HT-29 (cell line): ENCODE data around the gene LGR4. TPM values are rescaled to one million over a fixed set of nuclear protein-coding genes. Genes with fewer than 3 reads are reported as not detected.

ENCODE experiments used
- DNase-seq: peaks from one replicate; pipeline ENCODE4 v3.0.0-alpha.2; 2015; ENCODE audit warnings: low spot score
- total RNA-seq: library from RNA; depleted of rRNA; stranded (reverse); fragments of >200 nt; shearing (Covaris generic); gene quantifications from 2 replicates; pipeline ENCODE4 v1.2.3, GENCODE V29; 2014

LGR4 gene
- total RNA-seq, 1 experiment from 2014 or later: 41.7 TPM

DNA sequence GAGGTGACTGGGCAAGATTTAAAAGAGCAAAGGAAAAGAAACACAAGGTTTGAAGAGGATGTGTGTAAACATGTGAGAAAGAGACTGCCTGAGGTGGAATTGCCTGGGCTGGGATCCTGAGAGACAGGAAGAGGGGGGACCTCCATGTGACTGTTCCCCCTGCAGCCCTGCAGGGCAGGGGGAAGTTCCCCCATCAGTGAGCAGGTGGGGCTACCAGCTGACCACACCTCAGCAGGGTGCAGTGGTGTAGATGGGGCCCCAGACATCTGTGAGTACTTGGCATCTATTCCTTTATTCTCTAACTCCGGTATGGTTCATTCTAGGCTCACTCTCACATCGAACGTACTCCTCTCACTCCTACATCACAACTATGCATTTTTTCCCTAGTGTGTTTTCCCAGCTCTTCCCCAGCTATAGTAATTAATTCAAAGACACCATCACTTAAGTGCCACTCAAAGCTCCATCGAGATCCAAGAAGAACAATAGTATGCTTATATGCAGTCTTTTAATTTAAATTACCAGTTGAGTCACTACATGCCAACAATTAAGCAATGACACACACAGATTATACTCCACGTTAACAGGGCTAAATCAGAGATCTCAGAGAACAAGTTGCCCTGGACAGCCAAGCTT, 42.7 kb downstream of the LGR4 start:
- no peak for DNase-seq

DNA sequence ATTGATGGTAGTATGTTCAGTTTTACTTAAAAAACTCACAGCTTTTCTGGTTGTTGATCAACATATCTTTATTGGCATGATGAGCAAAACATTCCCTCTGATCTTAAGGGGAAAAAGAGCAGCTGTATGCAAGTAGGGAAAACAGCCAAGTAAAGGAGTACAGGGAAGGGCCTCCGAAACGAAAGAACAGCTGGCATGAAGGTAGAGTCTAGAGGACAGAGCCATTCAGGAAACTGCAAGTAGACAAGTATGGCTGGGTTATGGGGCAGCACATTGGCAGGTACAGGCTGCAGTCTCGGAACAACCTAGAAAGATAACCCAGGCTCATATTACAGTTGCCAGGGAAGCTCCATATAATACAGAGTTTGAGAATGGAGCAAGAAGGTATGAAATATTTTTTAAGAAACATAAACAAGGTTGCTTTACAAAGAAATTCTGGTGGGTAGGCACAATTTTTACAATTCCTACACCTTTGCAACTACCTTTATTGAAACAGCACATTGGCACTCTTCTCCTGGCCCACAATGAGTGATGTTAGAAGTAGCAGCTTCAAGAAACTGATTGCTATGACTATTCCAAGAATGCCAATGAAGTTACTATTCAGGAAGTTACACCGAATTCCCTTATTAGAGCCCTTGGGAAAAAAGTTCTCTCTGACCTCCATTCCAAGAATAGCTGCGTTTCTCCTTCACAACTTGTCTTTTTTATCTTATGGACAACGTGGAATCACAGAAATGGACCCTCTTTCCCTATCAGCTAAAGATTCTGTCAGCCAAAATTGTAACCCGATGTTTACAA, 45.2 kb downstream of the LGR4 start:
- DNase-seq: no peak

DNA sequence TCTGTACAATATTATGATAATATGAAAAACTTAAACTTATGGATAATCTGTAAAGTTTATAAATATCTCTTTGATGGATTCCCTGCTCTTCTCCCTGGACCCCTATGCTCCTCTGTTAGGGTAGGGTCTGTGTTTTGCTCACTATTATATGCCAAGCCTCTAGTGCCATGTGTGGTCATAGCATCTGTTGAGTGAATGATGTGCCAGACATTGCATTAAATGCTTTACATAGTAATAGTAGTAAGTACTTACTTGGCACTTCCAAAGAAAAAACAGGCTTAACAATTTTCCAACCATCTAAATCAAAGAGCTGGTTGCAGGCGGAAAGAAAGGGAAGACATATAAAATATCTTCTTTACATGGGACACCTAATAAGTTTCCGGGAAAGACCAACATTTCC, 46.8 kb downstream of the LGR4 start:
- DNase-seq: no peak

DNA sequence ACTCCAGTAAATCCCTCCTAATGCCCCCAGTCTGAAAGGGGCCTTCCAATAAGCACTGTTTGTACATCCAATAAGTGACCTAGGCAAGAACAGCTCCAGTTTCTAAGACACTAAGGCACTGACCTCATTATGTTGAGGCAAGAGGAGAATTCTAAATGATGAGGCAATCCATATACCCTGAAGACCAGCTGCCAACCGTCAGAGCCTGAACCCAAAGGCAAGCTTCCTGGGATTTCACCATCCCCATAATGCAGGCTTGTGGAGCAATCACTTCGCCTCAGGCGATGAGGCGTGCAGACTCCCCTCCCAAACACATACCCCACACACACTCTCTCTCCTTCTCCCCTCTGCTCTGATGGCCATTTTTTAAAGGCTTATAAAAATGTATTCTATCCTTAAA, 49.5 kb downstream of the LGR4 start:
- DNase-seq: no peak

DNA sequence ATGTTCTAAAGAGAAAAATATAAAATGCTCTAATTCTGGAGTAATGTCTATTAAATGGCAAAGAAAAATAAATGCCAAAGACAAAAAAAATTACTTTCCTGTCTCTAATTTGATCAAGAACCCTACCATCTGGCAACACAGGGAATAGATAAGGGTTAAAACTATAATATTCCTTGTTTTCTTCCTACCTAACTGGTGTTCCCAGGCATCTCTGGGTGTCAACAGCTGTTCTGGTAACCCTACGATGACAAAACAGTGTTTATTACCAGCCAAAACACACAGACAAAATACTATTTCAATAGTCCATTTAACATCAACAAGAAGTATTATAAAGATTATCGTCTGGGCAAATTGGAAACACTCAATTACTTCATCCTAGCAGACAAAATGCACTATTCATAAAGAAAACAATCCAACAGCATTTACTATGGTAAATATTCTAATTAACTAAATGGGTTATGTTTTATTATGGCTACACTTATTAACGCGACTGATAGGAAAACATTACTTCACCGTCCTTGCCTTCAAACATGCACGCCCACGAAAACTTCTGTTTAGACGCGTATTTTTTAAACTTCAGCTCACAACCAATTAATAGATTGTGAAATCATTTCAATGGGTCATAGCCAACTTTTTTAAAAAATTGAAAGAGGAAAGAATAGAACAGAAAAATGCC, 50.6 kb downstream of the LGR4 start:
- DNase-seq: no peak

DNA sequence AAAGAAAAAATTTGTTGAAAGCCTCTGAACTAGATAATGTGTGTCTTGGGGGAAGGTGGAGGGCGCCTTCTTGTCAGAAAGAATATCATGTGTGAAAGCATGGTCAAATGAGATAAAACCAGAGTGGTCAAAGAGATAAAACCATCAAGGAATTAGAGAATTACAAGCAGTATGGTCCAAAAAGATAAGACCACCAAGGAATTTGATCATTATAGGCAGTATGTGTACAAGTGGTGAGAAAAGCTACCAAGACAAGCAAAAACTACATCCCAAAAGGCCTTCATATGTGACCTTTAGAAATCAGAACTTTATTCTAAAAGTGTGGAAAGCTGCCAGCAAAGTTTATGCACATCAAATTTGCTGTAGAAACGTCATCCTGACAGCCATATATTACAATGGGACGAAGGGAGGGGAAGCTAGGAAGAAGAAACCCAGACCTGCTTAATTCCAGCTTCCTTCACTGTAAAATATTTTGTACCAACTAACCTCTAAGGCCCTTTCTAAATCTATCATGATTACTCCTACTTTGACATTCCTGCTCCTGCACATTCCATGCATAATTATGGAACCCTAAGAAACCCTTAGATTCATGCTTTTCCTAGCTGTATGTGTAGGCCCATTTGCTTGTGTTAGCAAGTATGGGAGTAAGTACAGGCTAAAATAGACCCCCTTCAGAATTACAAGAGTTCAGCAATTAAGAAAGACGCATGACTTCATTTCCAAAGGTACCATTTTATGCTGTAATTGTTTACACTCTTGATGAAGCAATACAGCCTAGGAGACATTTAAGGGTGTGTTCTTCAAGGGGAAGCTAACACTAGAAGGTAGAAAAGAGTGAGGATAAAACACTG, 51.6 kb downstream of the LGR4 start:
- DNase-seq: no peak

DNA sequence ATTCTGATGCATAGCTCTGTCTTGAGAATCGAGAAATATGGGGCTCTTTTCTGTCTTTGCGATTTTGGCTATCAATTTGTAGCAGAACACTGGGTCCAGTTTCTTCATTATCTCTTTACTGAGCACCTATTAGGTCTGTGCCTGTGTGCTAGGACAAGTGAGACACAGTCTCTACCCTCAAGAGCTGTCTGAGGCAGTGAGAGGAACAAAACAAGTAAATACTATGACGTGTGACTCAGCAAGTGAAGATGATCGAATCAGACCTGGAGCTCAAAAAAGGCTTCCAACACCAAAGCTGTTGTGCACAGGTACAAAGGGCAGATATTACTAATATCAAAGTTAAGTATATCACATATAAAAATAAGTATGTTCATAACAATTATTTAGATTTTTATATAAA, 52.4 kb downstream of the LGR4 start:
- DNase-seq: no peak

DNA sequence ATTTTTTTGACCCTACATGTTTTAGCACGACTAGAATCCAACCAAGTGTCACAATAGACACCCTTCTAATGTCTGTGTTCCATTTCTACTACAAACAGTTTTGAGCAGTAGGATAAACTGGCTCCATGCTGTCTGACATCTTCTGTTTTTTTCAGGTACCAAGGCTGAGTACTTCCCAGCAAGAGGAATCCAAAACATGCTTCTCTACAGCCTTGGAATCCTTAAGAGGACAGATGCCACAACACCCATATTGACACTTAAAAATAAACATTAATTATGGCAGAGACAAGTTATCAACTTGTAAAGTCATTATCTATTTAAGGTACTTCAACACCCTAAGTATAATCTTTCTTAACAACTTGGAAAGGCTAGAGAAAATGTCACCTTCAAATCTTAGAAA, 54.2 kb downstream of the LGR4 start:
- no peak for DNase-seq

DNA sequence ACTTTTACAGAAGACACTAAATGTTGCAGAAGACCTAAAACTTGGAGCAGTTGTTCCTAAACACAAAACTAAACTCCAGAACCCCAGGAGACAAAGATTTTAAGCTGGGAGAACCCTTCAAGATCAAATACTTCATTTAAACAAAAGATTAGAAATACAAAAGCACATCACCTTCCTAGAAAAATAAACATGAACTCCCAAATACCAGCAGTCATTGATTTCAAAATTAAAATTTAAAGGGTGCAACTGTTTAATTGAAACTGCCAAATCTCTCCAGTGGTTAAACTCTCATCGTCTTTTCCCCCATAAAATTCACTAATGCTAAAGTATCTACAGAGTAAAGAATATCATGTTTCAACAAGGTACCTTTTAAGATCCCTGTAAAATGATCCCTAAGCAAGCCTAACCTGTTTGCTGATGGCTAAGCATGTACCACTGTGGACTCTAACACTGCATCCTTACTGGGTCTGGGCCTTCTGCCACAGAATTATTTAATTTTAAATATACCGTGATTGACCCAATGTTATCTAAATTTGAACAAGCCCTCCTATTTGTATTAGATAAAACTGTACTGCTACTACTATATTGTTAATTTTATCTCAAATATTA, 55.9 kb downstream of the LGR4 start:
- DNase-seq: no peak

DNA sequence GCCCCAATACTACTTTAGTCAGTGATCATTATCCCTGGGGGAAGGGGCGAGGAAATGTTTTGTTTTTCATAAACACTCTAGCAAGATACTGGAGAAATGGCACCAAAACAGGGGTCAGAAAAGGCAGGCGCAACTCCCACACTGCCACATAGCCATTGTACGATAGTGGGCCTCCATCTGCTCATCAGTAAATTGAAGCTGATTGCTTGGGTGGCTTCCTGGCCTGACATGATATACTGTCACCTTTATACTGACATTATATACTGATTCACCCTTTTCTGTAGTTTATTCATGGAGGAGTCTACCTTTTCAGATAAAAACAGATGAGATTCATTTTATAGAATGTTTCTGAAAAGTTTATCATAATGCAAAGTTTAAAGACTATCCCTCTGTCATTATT, 57.9 kb downstream of the LGR4 start:
- DNase-seq: no peak

DNA sequence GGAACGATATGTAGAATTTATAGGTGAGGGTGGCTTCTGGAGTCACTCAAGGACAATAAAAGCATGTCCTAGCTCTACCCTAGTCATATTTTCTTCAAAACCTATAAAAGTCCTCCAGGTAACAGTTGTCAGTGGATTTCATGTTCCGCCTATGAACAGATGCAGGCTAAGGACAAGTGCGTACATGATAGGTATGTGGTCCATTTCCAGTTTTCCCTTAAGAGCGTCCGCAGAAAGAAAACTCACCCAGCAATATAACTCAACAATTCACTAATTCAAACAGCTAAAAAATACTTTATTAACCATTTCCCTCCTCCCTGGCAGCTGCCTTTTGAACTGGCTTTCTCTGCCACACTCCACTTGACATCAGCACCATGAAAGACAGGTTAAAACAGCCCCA, 59.4 kb downstream of the LGR4 start:
- no peak for DNase-seq

DNA sequence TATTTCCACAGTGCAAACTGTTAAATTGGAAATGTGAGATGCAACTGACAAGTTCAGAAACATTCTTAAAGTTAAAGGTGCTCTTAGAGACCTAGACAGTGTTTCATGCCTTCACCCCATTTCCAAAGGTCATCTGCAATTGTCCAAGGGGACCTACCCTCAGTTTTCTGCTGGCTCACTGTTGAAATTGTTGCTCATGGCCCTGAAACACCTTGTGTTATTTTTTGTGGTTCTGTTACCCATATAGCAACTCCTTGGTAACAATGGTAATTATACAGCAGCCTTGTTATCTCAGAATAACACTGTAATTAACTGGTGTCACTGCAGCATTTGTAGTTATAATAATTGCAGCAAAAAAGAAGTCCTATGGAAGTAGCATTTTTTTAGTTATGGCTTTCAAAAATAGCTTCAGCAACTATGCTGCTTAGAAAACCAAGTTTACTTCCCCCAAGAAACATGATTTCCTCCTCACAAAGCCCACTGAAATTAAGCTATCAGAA, 60.3 kb downstream of the LGR4 start:
- no peak for DNase-seq

DNA sequence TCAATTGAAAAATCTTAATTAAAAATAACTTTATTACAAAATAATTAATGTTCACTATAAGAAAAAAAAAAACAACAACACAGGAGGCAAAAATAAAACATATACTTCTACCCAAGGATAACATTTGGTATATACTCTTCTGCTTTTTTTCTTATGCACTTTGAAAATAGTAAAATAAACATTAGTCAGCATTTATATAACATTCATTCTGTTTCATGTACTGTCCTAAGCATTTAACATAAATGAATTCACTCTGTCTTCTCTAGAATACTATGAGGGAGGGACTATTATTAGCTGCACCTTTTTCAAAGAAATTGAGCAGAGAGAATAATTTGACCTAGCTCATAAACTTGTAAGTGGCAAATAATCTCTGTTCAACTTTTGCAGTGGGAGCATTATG, 61.3 kb downstream of the LGR4 start:
- DNase-seq: no peak

DNA sequence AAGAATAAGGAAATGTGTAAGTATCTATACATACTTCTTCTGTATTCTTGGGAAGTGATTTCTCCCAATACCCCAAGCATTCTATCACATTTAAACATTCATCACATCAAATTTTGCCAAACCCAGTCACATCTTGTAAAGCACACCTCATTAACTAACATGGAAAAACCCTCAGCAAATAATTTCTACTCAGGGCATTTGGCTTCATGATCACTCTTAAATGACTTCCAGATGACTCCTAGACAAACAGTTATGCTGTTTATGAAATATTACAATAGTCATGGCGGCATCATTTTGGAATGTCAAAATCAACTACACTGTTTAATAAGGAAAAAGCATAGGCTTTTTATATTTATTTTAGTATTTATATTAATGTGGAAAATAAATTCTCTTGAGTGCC, 62.3 kb downstream of the LGR4 start:
- no peak for DNase-seq

DNA sequence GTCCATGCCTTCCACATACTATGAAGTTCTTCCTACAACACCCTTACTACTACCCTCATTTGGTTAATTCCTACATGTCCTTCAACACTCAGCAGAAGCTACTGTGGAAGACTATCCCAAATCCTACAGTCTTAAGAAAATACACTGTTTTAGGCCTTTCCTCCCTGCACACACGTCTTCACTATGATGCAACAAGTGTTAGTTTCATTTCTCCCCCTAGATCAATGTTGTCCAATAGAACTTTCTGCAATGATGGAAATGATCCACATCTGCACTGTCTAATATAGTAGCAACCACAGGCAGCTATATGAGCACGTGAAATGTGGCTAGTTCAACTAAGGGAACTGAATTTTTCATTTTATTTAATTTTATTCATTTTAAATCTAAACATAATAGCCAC, 62.8 kb downstream of the LGR4 start:
- no peak for DNase-seq

DNA sequence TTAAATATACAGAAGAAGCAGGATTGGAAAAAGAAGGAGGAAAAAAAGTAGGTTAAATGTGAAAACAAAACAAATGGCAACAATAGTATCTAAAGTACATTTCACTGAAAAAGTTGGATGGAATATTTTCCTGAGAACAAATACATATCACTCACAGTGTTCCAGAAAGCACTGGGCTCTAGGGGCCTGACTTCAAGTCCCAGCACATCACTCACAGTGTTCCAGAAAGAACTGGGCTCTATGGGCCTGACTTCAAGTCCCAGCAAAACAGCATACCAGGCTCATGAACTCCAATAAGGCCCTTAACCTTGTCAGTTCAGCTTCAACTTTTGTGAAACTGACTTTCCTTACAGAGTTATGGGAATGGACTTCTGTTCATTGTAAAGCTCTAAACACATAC, 63.5 kb downstream of the LGR4 start:
- DNase-seq: no peak

DNA sequence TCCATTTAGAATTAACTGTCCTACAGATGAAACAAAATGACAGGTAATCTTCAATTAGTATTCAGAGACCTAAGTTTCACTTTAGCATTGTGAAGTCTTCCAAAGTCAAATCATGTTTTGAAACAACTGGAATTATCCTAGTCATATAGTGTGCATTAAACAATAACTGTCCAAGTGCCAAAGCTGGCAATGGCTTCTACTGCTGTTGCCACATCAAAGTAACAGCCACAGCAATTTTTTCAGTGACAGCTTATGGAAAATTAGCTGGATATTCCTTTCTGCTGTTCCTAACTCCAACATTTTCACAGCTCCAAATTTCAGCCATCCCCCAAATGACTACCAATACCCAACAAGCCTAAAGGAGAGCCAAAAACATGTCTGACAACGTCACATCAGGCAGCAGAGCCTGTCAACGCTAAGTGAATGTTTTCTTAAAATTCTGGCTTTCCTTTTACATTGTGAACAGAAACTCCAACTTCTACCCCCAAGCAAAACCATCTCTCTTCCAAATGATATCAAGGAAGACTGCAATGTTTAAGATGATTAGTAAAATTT, 64.3 kb downstream of the LGR4 start:
- DNase-seq: no peak

DNA sequence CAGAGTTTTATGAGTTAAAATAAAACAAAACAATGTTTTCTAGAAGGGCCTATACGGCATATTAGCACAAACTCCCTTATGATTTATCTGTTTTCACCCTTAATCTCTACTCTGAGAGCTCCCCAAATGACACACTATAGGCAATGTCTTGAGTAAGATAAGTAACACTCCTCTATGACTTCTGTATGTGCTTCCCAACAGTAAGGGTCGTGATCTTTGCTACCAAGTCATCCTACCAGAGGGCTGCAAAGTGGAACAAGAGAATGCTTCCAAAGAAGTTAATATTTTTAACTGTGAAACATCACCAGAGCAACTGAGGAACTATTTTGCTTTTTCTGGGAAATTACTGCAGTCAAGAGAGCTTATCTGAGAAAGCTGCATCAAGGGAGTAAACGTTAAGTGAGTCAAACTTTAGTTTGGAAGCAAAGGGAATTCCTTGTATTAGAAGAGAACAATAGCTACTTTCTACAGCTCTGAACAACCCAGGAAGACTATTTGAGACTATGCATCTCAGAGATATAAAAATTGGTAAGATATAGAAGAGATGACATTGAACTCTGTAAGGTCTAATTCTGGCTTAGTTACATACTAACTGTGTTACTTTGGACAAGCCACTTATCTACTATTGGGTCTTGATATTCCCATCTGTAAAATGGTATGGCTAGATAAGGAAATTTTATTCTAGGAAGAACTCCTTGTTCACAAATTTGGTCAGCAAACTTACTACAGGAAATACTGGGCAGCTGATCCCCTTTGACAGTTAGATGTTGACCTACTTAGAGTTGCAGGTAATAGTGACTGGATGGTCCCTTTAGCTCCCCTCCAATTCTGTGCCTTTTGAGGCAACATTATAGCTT, 65.9 kb downstream of the LGR4 start:
- DNase-seq: no peak

DNA sequence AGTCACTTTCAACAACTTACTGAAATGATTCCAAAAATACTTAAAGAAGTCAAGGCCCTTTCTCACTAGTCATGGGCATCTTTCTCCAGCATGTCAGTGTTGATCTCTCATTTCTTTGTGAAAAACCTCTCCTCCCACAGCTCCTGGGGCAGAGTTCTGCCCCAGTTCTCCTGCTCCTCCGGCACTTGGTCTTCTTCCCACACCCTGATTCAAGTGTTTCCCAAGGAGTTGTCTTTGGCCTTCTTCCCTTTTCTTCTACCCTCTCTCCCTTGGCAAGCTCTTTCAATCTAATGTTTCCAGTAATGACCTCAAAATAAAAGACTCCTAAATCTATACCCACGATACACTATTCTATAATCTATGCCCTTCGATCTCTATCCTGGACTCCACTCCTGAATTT, 67.5 kb downstream of the LGR4 start:
- no peak for DNase-seq

DNA sequence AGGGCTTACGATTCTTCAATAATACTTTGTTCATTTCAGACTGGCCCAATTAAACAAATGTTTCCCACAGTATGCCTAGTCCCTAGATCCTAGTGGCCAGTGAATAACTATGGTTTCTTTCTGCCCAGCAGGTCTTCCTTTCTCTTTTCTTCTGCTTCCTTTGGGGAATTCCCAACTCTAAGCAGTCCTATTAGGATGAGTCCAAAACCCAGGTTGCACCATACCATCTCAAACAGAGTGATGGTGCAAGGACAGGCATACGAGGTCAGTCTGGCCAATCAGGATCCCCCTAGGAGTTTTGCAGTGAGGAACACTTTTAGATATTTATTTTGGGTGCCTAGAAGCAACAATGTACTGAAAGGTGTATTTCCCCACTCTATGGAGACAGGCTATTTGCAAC, 68.2 kb downstream of the LGR4 start:
- DNase-seq: no peak
